CD1c-positive myeloid dendritic cell (primary cell): ENCODE data around the gene CAMK1.

ENCODE experiments used
- DNase-seq: peaks from one replicate; pipeline ENCODE4 v3.0.0-alpha.2; 2016; ENCODE audit errors: extremely low spot score

The CAMK1 gene

DNA sequence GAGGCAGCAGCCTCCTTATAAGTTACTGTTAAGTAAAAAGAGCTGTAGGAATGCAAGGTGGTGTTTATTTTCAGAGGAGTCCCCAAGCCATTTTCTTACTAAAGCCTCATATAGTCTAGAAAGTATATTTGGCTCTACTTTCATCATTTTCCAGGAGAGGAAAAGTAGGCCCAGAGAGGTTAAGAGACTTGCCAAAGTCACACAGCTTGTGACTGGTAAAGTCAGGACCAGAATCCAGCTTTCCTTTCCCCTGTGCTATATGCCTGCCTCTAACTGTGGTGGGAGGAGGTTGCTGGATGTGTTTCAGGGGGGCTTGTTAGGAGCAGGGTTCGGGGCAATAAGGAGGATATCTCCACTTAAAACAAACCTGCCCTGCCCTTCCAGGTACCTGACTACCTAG is 27.2 kb downstream of the CAMK1 start:
- DNase-seq, result no peak

- no peak for DNase-seq
Observed at GRCh38 chr3:9739181-9739580, 30.6 kb downstream of the CAMK1 start.

DNA sequence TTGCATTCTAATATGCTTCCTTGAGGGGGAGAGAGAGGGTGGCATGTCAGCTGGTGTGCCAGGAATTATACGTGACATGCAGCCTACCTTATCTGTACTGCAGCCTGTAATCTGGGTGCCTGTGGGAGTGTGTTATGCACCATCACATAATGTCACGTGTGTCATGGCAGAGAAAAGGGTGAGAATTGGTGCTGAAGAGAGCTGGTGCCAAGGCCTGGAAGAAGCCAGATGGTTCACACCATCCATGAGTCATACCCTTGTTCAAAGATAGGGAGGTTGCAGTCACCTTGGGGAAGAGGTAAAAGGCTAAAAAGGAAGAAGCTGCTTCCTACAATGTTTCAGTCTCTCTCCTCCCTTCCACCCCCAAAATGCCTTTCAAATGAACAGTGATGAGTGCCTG is 32.9 kb downstream of the CAMK1 start:
- no peak for DNase-seq

- DNase-seq, result no peak
Observed at GRCh38 chr3:9732740-9733115, 37.0 kb downstream of the CAMK1 start.

DNA sequence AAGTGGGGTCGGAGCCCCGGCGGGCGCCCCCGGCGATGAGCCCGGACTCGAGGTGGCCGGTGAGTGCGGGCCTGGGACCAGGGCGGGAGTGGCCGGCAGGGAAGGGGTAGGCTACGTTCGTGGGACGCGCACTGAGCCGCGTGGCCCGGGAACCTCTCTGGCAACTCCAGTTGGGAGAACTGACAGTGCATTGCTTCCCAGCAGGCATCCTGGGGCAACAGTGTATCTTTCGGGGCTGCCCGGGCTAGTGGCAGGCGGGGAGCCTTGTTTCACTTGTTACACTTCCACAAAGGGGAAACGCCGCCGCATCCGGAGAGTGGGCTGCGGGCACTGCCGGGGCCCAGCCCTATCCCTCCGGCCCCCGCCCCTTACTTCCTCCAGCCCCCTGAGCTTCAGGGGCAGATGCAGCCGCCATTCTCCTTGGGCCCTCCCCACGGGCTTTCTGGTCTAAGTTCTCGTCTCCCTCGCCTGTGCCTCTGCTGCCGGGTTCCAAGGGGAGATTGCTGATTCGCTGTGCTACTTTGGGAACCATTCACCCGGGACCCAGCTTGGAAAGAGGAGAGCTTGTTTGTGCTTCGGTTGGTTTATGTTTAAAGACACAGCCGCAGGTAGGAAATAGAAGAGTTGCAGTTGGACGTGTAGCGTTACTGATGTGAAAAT is 37.5 kb downstream of the CAMK1 start:
- peak; percentile 77 for DNase-seq

DNA sequence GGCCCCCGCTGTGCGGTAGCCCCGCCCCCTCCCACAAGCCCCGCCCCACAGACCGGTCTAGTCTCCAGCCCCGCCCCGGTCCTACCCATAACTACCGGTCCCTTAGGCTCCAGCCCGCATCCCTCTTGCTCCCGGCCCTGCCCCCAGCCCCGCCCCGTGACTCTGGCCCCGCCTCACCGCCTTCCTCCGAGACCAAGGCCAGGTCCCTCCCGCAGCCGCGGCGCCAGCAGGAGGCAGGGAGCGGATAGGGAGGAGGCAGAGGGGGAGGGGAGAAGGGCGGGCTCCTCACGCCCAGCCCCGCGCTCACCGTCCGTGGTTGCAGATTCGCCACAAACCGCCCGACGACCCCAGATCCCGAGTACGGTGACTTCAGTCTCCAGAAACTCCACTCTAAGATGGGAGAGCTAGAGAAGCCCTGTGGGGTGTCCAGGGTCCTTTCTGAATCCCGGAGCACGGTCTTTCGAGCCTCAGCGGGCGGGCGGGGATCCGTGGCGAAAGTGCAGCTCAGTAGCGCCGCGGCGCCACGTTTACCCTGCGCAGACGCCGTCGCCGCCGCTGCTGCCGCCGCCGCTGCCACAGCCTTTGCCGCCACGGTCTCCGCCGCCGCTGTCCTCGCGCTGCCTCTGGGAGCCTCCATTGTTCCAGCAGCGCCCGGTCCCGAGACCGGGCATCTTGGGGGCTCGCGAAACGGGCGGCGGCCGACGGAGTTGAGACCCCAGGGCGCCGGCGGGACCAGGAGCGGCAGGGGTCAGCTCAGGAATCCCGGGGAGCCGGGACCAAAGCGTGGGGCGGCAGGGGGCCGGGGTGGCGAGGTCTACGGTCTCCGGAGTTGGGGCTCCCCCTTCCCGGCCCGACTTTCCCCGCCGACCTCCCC is 38.3 kb downstream of the CAMK1 start, which contains the start of gene BRPF1:
Gene BRPF1 (plus strand): TSS at position 530 of the 874 bp plus-strand sequence. CDS start 2,406 bp downstream, outside the sequence.
- DNase-seq, result peak; percentile 99

DNA sequence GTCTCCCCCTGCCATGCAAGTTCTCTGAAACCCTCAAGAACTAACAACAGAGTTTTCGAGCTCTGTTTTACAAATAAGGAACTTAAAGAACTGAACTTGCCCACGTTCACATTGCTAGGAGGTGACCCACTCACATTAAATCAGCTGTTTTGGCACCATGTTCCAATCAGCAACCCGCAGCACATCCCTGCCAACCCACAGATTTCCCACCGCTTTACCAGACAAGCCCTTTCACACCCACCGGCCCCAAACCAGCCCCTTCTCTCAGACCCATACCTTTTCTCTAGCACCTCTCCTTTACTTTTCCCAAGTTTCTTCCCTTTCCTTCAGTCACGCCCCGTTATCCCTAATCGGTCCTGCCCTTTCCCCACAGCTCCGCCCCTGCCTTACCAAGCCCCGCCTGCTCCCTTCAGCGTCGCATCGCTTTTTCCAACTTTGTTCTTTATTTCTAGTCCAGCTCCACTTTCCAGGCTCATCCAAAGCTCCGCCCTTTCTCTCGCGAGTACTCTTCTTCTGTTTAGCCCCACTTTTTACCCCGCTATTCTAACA is 39.0 kb downstream of the CAMK1 start:
- DNase-seq, result peak; percentile 76

DNA sequence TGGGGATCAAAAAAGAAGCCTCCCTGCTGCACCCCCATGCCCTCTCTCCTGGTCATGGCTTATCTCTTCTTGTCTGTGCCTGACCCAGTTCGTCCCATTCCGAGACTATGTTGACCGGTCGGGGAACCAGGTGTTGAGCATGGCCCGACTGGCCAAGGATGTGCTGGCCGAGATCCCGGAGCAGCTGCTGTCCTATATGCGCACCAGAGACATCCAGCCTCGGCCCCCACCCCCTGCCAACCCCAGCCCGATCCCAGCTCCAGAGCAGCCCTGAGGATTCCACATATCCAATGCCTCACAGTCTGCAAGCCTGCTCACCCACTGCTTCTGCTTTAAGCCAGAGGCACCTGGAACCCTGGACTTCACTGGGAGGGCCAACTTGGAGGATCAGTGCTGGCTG is 40.3 kb downstream of the CAMK1 start:
- DNase-seq, result no peak

GRCh38 chr3:9727743-9728142 is 42.0 kb downstream of the CAMK1 start:
- DNase-seq, result no peak

DNA sequence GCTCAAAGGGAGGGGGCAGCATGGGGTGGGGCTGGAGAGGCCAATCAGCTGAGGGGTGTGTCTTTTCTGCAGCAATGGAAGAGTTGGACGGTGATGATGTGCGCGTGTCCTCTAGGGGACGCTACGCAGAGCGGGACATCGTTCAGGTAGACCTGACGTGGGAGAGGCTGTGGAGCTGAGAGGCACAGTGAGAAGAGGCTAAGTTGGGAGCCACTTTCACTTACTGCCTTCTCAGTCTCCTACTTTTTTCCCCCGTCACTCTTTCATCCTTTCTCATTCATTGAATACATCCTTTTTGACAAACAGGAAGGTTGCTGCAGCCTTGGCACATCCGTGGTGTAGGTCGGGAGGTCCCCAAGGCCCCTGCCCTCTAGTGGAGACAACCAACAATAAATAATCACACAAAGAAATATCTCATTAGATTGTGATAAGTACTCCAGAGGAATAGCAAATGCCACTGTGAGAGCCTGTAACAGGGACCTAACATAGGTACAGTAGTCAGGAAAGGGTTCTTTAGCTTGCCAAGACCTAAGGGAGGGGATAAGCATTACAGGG is 42.6 kb downstream of the CAMK1 start:
- DNase-seq, result peak; percentile 56

DNA sequence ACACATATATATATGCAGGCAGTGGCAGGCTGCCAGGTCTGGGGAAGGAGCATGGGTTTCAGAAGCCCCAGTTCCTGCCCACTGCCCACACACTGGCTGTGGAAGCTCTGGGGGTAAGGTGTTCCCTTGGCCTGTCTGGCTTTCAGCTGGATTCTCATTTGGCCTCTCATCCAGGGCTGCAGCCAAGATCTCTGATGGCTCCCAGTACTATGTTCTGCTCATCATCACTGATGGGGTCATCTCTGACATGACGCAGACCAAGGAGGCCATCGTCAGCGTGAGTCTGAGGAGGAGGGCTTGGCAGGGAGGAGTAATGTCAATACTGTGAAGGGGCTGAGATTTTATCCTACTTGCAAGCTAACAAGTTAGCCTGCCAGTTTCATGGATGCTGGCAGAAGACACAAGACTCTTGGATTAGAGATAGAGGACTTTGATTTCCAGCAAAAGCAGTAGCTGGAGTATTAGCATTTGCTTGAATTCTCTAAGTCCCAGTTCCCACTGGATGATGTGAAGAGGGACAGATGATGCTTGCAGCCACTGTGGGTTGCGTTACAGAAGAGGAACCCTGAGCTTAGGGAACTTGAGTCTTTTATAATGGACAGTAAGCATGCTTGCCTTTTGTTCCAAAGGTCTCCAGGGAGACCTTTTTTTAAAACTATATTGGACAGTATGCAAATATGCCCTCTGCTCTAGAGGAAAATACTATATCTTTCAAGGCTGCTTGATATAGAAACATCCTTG is 43.8 kb downstream of the CAMK1 start:
- DNase-seq, result no peak

- DNase-seq, result no peak
Observed at GRCh38 chr3:9721700-9722060, 48.1 kb downstream of the CAMK1 start.

DNA sequence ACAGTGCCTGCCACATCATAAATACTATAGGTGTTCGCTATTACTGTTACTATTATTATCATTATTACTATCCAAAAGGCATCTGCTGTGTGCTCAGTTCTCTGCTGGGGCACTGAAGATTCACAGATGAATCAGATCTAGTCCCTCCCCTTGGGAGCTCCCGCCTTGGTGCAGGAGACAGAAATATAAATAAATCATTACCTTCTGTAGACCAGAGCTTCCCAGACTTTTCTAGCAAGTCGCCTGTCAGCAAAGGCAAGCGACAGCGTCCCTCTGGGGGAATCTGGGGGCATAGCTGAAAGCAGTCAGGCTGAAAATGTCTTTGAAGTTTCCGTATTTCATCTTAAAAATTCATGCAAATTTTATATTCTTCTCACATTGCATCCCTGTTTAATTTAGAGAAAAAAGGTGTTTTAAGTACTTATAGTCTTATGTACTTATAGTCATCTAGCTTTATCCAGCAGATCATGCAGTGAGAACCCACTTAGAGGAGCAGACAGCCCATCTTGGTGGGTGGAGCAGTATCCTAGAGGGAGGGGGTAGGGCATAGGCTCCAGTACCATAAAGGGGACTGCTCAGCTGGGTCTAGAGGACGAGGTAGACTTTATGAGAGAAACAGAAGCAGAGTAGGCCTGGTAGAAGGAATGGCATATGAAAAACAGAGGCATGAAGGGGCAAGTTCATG is 48.6 kb downstream of the CAMK1 start:
- no peak for DNase-seq

- no peak for DNase-seq
Observed at GRCh38 chr3:9718118-9718517, 51.6 kb downstream of the CAMK1 start.

GRCh38 chr3:9717563-9717962 is 52.2 kb downstream of the CAMK1 start:
- no peak for DNase-seq

DNA sequence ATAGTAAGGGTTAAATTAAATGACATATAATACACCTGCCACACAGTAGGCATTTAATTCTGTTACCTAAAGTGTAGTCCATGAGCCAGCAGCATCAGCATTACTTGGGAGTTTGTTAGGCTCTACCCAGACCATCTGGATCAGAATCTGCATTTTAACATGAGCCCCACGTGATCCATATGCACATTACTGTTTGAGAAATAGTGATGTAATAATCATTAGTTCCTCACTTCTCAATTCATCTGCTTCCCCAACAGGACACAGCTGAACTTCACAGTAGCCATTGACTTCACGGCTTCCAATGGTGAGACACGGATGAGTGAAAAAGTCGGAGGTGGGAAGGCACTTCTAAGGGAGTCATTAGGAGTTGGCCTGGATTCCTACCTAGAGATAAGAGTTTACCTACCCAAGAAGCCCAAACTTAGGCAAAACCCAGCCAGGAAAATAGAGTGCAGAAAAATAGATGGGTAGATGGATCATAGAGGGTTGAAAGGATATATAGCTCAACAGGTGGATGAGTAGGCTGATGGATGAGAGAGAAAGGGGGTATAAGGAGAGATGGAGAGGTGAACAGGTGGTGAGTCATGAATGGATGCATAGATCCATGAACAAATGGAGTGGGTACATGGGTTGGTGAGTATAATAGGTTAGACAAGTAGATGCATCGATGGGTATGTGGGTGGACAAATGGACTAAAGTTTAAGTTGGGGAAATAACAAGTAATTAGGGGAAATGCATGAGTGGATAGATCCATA is 52.8 kb downstream of the CAMK1 start:
- DNase-seq, result peak; percentile 63

DNA sequence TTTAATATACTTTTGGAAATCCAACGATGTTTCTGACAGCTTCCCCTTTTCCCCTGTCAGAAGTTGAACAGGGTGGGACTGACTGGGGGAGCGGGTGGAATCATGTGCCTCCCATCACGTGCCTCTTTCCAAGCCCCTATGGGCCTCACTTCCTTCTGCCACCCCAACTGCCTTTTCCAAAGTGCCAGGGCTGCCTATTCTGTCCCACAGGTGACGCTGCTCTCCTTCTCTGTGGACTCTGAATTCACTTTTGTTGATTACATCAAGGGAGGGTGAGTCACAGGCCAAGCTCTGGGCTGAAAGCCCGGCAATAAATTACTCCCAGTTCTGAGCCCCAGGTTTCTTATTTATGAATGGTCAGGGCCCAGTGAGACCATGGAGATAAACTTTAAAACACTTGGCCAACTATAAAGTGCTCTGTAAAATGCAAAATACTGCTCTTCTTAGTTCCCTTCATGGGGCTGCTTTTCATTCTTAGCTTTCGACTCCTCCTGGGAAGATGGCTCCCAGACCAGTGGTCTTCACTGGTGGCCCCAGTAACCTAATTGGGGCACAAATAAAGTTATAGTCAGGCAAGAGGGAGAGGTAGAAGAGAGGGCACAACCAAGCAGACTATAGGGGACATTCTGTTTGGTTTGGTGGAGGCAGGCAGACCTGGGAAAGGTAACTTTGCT is 53.8 kb downstream of the CAMK1 start:
- peak; percentile 88 for DNase-seq

DNA sequence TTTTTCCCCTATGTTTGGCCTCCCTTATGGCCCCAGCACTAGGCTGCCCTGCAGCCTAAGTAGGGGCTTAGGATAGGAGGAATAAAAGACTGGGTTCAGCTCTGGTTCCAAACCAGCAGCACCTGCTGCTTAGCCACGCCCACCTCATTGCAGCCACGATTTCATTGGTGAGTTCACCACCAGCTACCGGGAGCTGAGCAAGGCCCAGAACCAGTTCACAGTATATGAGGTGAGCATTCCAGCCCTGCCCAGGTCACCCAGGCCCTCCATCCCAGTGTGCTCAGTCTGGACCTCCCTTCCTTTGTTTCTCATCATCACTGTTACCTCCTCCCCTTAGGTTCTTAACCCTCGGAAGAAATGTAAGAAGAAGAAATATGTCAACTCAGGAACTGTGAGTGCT is 54.6 kb downstream of the CAMK1 start:
- no peak for DNase-seq

- DNase-seq, result no peak
Observed at GRCh38 chr3:9713142-9713541, 56.6 kb downstream of the CAMK1 start.

- no peak for DNase-seq
Observed at GRCh38 chr3:9712415-9712814, 57.3 kb downstream of the CAMK1 start.
